ENCODE data around the gene KIF19. TPM values are rescaled to one million over a fixed set of nuclear protein-coding genes. Genes with fewer than 3 reads are reported as not detected.

The KIF19 gene
- total RNA-seq, 3 donors from 2014 or later = 0.16 to 1.3 (median 0.44) TPM

DNA sequence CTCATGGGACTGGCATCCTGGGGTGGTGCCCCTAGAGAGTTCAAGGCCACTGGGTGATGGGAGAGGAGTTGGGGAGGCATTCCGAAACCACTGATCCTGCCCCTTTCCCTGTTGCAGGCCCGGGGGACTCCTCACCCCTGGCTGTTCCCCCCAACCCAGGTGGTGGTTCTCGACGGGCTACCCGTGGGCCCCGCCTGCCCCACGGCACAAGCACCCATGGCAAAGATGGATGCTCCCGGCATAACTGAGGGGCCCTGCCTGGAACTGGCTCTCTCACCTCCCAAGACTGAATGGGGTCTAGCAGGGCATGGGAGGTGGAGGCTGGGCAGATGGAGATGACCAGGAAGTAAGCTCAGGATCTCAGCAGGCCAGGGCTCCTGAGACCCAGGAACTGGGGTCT is 29.0 kb downstream of the KIF19 start:
- no peak overlapping the region for H3K27ac ChIP-seq
- no peak for TF ChIP-seq POLR2A (IDR thresholded peaks at IDR 0.05)
- TF ChIP-seq POLR2AphosphoS5 (IDR thresholded peaks at IDR 0.05) = no peak
- TF ChIP-seq, protein P1, sequence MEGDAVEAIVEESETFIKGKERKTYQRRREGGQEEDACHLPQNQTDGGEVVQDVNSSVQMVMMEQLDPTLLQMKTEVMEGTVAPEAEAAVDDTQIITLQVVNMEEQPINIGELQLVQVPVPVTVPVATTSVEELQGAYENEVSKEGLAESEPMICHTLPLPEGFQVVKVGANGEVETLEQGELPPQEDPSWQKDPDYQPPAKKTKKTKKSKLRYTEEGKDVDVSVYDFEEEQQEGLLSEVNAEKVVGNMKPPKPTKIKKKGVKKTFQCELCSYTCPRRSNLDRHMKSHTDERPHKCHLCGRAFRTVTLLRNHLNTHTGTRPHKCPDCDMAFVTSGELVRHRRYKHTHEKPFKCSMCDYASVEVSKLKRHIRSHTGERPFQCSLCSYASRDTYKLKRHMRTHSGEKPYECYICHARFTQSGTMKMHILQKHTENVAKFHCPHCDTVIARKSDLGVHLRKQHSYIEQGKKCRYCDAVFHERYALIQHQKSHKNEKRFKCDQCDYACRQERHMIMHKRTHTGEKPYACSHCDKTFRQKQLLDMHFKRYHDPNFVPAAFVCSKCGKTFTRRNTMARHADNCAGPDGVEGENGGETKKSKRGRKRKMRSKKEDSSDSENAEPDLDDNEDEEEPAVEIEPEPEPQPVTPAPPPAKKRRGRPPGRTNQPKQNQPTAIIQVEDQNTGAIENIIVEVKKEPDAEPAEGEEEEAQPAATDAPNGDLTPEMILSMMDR (IDR thresholded peaks at IDR 0.05) = no peak
- no peaks in the 10 kb centered on the region for H3K36me3 ChIP-seq
- DNase-seq (ENCODE audit: low spot score in 2 of 2) = no peak
- intact Hi-C loops (cut with DNase I; ENCODE audit: low total_unique reads) = no loop called here
- H3K9me3 ChIP-seq = no peaks in the 10 kb centered on the region
- no peak overlapping the region for H3K4me3 ChIP-seq
- no peaks in the 10 kb centered on the region for H3K4me1 ChIP-seq
- peaks cover 3 to 92% of the 10 kb centered on the region in 2 donors for H3K27me3 ChIP-seq

DNA sequence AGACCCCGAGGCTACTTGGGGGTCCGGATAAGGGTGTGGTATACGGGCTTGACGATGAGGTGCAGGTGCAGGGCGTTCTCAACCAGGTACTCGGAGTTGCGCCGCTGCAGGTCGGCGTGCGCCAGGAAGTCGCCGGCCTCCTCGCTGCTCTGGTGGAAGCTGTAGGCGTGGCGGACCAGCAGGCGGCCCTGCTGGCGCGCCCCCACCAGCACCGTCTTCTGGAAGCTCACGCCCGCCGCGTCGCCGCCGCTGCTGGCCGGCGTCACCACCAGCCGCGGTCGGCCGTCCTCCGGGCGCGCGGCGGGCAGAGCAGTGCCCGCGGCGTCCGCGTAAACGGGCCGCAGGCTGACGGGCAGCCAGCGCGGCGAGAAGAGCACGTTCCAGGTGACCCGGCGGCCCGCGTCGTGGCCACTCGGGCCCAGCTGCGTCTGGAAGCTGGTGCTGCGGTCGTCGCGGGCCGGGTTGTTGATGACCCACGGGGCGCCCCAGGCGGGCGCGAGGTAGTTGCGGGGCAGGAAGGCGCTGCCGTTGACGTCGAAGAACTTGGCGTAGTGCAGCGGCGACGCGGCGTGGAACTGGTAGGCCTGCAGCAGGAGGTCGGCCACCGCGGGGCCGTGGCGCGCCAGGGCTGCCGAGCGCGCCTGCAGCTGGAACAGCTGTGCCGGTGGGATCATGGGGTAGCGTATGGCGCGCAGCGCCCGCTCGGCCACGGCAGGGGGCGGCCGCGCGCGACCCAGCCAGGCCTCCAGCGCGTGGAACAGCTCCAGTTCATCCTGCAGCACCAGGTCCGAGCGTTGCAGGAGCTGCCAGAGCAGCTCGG is 30.8 kb downstream of the KIF19 start:
- intact Hi-C loops (cut with DNase I; ENCODE audit: low total_unique reads) = no loop called here
- H3K27me3 ChIP-seq = peaks cover 3 to 96% of the 10 kb centered on the region in 2 donors
- H3K4me3 ChIP-seq = peak overlapping the region in 2 of 3 donors; percentile 27 to 59
- no peak for DNase-seq (ENCODE audit: low spot score in 2 of 2)
- H3K9me3 ChIP-seq = no peaks in the 10 kb centered on the region
- TF ChIP-seq, protein P1 (IDR thresholded peaks at IDR 0.05) = no peak
- H3K36me3 ChIP-seq = no peaks in the 10 kb centered on the region
- no peak overlapping the region for H3K27ac ChIP-seq
- no peaks in the 10 kb centered on the region for H3K4me1 ChIP-seq

DNA sequence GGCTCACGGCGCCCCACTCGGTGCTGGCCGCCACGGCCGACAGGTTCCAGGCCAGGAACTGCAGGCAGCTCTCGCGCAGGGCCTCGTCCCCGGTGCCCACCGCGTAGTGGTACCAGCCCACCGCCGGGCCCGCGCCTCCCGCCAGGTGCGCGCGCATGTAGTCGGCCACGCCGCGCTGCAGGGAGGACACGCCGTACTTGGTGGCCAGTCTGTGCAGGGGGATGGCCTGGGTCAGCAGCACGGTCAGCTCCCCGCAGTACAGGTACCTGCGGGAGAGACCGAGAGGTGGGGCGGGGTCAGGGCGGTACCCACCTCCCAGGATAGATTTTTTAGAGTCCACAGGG is 31.4 kb downstream of the KIF19 start:
- H3K9me3 ChIP-seq = no peaks in the 10 kb centered on the region
- H3K27me3 ChIP-seq = peaks cover 0 to 96% of the 10 kb centered on the region in 2 donors
- no peak for DNase-seq (ENCODE audit: low spot score in 2 of 2)
- no peak overlapping the region for H3K27ac ChIP-seq
- no peaks in the 10 kb centered on the region for H3K36me3 ChIP-seq
- TF ChIP-seq, protein P1 (IDR thresholded peaks at IDR 0.05) = no peak
- no peak for TF ChIP-seq POLR2A (IDR thresholded peaks at IDR 0.05)
- TF ChIP-seq POLR2AphosphoS5 (IDR thresholded peaks at IDR 0.05) = no peak
- H3K4me3 ChIP-seq = peak overlapping the region in 2 of 3 donors; percentile 27 to 59
- intact Hi-C loops (cut with DNase I; ENCODE audit: low total_unique reads) = no loop called here
- no peaks in the 10 kb centered on the region for H3K4me1 ChIP-seq

DNA sequence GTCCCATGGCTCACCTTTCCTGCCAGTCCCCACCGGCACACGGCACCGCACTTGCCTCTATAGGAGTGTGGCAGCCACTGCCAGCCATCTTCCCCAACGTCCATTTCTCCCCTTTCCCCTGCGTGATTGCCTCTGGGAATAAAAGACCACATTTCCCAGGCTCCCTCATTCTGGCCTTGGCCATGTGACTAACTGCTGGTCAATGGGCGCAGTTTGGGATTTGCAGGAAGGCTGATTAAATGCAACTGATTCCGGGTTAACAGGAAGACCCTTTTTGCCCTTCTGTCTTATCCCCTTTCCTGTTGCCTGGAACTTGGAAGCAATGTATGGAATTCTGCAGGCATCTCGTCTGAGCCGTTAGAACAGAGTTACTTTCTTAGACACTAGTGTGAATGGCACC is 32.7 kb downstream of the KIF19 start:
- H3K27ac ChIP-seq = no peak overlapping the region
- no peak for DNase-seq (ENCODE audit: low spot score in 2 of 2)
- TF ChIP-seq POLR2AphosphoS5 (IDR thresholded peaks at IDR 0.05) (no peak), POLR2A (IDR thresholded peaks at IDR 0.05) (no peak)
- TF ChIP-seq, protein P1 (IDR thresholded peaks at IDR 0.05) = no peak
- H3K4me1 ChIP-seq = no peaks in the 10 kb centered on the region
- no peak overlapping the region for H3K4me3 ChIP-seq
- H3K9me3 ChIP-seq = no peaks in the 10 kb centered on the region
- intact Hi-C loops (cut with DNase I; ENCODE audit: low total_unique reads) = no loop called here
- no peaks in the 10 kb centered on the region for H3K36me3 ChIP-seq
- peaks cover 0 to 84% of the 10 kb centered on the region in 2 donors for H3K27me3 ChIP-seq

DNA sequence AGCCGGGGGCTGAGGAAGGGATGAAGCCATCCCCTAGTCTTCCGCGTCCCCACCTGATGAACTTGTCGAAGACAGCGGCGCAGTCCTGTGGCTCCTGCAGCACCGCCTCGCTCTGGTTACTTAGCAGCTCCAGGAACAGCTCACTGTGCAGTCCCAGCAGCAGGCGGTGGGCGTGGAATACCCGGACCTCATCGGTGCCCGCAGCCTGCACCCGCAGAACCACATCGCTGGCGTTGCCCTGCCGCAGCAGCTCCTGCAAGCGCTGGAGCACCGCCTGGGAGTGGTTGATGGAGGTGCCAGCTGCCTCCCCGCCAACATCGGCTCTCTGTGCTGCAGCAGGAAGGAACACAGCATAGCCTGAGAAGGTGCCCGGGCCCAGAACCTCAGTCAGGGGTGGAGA is 33.9 kb downstream of the KIF19 start:
- H3K4me1 ChIP-seq = no peaks in the 10 kb centered on the region
- H3K27me3 ChIP-seq = peaks cover 0 to 72% of the 10 kb centered on the region in 2 donors
- TF ChIP-seq POLR2AphosphoS5 (IDR thresholded peaks at IDR 0.05) (no peak), POLR2A (IDR thresholded peaks at IDR 0.05) (no peak)
- TF ChIP-seq, protein P1 (IDR thresholded peaks at IDR 0.05) = no peak
- no peaks in the 10 kb centered on the region for H3K36me3 ChIP-seq
- H3K9me3 ChIP-seq = no peaks in the 10 kb centered on the region
- no peak overlapping the region for H3K4me3 ChIP-seq
- intact Hi-C loops (cut with DNase I; ENCODE audit: low total_unique reads) = no loop called here
- no peak for DNase-seq (ENCODE audit: low spot score in 2 of 2)
- no peak overlapping the region for H3K27ac ChIP-seq

Data from breast epithelium (tissue), 4 donors.